ENCODE measurements around the gene SNORC. TPM values are rescaled to one million over a fixed set of nuclear protein-coding genes. Genes with fewer than 3 reads are reported as not detected.

Gene SNORC
- total RNA-seq, 2 donors from 2014 or later: 1.7 to 8.0 TPM

GRCh38 chr2:232897598-232898408, 27.7 kb downstream of the SNORC start:
- no peak for TF ChIP-seq POLR2A (IDR thresholded peaks at IDR 0.05)
- no peak for TF ChIP-seq CTCF (IDR thresholded peaks at IDR 0.05)
- no peak for TF ChIP-seq POLR2AphosphoS5 (IDR thresholded peaks at IDR 0.05)
- intact Hi-C loops (cut with DNase I): no loop called here
- H3K4me3 ChIP-seq: no peak overlapping the region
- no peaks in the 10 kb centered on the region for H3K36me3 ChIP-seq
- H3K4me1 ChIP-seq (replicated peaks): no peaks in the 10 kb centered on the region
- H3K27me3 ChIP-seq (replicated peaks; ENCODE audit: insufficient read depth): no peaks in the 10 kb centered on the region
- no peak overlapping the region for H3K27ac ChIP-seq
- no peaks in the 10 kb centered on the region for H3K9me3 ChIP-seq
- no peak for DNase-seq (ENCODE audit: low spot score)
- 88% methylated on average over 24 of the region's 24 CpGs for WGBS

GRCh38 chr2:232898592-232899543, 28.8 kb downstream of the SNORC start:
- Histone ChIP-seq H3K27ac (no peak overlapping the region), H3K36me3 (no peaks in the 10 kb centered on the region), H3K4me3 (no peak overlapping the region), H3K4me1 (replicated peaks) (no peaks in the 10 kb centered on the region), H3K27me3 (replicated peaks; ENCODE audit: insufficient read depth) (no peaks in the 10 kb centered on the region), H3K9me3 (no peaks in the 10 kb centered on the region)
- intact Hi-C loops (cut with DNase I): no loop called here
- no peak for TF ChIP-seq POLR2A (IDR thresholded peaks at IDR 0.05)
- TF ChIP-seq CTCF (IDR thresholded peaks at IDR 0.05): no peak
- TF ChIP-seq POLR2AphosphoS5 (IDR thresholded peaks at IDR 0.05): no peak
- 75% methylated on average over 18 of the region's 18 CpGs for WGBS
- no peak for DNase-seq (ENCODE audit: low spot score)

- H3K27me3 ChIP-seq (replicated peaks; ENCODE audit: insufficient read depth): no peaks in the 10 kb centered on the region
- no peak overlapping the region for H3K27ac ChIP-seq
- no peaks in the 10 kb centered on the region for H3K9me3 ChIP-seq
- 73% methylated on average over 43 of the region's 43 CpGs for WGBS
- H3K4me1 ChIP-seq (replicated peaks): no peaks in the 10 kb centered on the region
- no peaks in the 10 kb centered on the region for H3K36me3 ChIP-seq
- no peak for TF ChIP-seq POLR2A (IDR thresholded peaks at IDR 0.05)
- no peak for TF ChIP-seq POLR2AphosphoS5 (IDR thresholded peaks at IDR 0.05)
- TF ChIP-seq CTCF (IDR thresholded peaks at IDR 0.05): no peak
- no peak for DNase-seq (ENCODE audit: low spot score)
- H3K4me3 ChIP-seq: no peak overlapping the region
- intact Hi-C loops (cut with DNase I): no loop called here
These were observed 31.0 kb downstream of the SNORC start for GRCh38 chr2:232900811-232901735.

GRCh38 chr2:232901736-232902578, 31.9 kb downstream of the SNORC start:
- Histone ChIP-seq H3K4me1 (replicated peaks) (no peaks in the 10 kb centered on the region), H3K27me3 (replicated peaks; ENCODE audit: insufficient read depth) (no peaks in the 10 kb centered on the region), H3K36me3 (no peaks in the 10 kb centered on the region), H3K27ac (no peak overlapping the region), H3K4me3 (no peak overlapping the region), H3K9me3 (no peaks in the 10 kb centered on the region)
- DNase-seq (ENCODE audit: low spot score): no peak
- WGBS: 79% methylated on average over 28 of the region's 28 CpGs
- intact Hi-C loops (cut with DNase I): no loop called here
- no peak for TF ChIP-seq POLR2AphosphoS5 (IDR thresholded peaks at IDR 0.05)
- no peak for TF ChIP-seq POLR2A (IDR thresholded peaks at IDR 0.05)
- no peak for TF ChIP-seq CTCF (IDR thresholded peaks at IDR 0.05)

Data from prostate gland (tissue), 2 donors.